Left ventricle myocardium superior (tissue), 1 donor: Measurements from ENCODE around the gene HLA-DQA2. TPM values are rescaled to one million over a fixed set of nuclear protein-coding genes. Genes with fewer than 3 reads are reported as not detected.
A peak's percentile ranks its signal among the peaks of the same experiment; 100 is the strongest.
"Not testable (repeated sequence)": the region's sequence is repeated elsewhere in the genome, so short reads cannot be mapped to it uniquely, and the experiment has no call there.

Experiments used
- ATAC-seq: fragments of 200-7000 bp; cut with Tn5 transposase; one replicate; pipeline ENCODE4 v1.9.1; 2020; ENCODE audit warnings: mild to moderate bottlenecking, moderate library complexity
- DNase-seq: peaks from one replicate; pipeline ENCODE4 v3.0.0-alpha.2; 2020
- intact Hi-C: fragments of 100-400 bp; cut with micrococcal nuclease; formaldehyde crosslinking; loops from one replicate; pipeline ENCODE4 v1.11.0; 2022
- microRNA-seq: library from miRNA; unstranded; fragments of <30 nt; microRNA quantifications from one replicate; pipeline ENCODE4 v1.2.0, GENCODE V29; 2020; ENCODE audit warnings: borderline number of aligned reads
- total RNA-seq: library from RNA; stranded (reverse); fragmentation: NEBNext Ultra II Directional; extraction: Animal tissue kit (Norgen Biotek cat#: 25700); gene quantifications from one replicate; pipeline ENCODE4 v1.2.1, GENCODE V29; 2021
- donor health status: DM: no; HTN: yes; CAD: no; lungs with severe emphysema.

HLA-DQA2 gene
- total RNA-seq, 1 donor from 2014 or later: 2.7 TPM

GRCh38 chr6:32772656-32773055, 31.5 kb downstream of the HLA-DQA2 start:
- intact Hi-C loops: no loop called here
- DNase-seq: no peak
- ATAC-seq: no peak

DNA sequence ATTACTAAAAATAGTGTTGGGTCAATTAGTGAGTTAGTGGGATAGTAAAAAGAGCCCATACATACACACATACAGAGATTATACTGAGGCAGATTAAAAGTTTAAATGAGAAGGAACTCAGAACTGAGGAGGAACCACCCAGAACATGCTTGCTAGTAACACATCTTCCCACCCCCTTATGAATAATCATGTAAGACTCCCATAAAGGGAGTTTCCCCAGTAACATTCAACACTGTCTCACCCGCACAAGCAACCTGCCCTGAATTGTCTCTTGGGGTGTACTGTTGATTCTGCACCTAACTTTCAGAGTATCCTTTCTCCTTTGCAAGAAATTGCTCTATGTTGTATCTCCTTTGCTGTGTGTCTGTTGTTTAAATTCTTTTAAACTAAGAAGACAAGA, 33.2 kb downstream of the HLA-DQA2 start:
- intact Hi-C loops: no loop called here

DNA sequence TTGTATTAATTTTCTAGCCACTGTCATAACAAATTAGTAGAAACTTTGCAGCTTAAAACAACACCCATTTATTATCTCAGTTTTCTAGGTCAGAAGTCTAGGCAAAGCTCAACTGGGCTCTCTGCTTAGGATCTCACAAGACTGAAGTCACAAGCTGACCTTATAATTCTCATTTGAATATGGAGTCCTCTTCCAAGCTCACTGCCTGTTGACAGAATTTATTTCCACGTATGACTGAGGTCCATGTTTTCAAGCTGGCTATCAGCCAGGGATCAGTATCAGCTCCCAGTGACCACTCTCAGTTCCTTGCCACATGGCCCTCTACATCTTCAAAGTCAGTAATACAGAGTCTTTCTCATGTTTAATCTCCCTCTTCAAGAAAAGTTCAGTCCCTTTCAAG, 33.9 kb downstream of the HLA-DQA2 start:
- DNase-seq: no peak
- intact Hi-C loops: no loop called here
- ATAC-seq: no peak

More for the DNA sequence above, 33.2 kb downstream of the HLA-DQA2 start:
- DNase-seq: no peak
- no peak for ATAC-seq

DNA sequence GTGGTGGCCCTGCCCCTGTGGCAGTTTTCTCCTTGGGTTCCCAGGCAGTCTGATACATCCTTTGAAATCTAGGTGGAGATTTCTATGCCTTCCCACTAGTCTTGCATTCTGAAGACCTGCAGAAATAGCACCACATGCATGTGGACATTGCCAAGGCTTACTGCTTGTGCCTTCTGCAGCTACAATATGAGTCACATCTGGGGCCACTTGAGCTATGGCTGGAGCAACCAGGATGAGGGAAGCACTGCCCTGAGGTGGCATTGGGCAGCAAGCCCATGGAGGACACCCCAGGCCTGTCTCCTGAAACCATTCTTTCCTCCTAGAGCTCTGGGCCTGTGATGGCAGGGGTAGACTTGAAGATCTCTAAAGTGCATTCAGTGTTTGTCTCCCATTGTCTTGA, 37.8 kb downstream of the HLA-DQA2 start:
- DNase-seq (no peak), ATAC-seq (no peak)
- intact Hi-C loops: no loop called here

DNA sequence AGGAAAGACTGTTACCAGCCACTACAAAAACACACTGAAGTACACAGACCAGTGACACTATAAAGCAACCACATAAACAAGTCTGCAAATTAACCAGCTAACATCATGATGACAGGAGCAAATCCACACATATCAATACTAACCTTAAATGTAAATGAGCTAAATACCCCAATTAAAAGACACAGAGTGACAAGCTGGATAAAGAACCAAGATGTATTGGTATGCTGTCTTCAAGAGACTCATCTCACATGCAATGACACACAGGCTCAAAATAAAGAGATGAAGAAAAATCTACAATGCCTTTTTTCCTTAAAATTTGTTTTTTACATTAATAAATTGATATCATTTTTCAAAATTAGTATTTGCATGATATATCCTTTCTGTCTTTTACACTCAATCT, 41.7 kb downstream of the HLA-DQA2 start:
- not testable (repeated sequence) for DNase-seq, ATAC-seq
- intact Hi-C loops: loop anchor here (10.0 kb wide), 1 partner anchor 388 kb away; no protein-coding TSS in a partner anchor

DNA sequence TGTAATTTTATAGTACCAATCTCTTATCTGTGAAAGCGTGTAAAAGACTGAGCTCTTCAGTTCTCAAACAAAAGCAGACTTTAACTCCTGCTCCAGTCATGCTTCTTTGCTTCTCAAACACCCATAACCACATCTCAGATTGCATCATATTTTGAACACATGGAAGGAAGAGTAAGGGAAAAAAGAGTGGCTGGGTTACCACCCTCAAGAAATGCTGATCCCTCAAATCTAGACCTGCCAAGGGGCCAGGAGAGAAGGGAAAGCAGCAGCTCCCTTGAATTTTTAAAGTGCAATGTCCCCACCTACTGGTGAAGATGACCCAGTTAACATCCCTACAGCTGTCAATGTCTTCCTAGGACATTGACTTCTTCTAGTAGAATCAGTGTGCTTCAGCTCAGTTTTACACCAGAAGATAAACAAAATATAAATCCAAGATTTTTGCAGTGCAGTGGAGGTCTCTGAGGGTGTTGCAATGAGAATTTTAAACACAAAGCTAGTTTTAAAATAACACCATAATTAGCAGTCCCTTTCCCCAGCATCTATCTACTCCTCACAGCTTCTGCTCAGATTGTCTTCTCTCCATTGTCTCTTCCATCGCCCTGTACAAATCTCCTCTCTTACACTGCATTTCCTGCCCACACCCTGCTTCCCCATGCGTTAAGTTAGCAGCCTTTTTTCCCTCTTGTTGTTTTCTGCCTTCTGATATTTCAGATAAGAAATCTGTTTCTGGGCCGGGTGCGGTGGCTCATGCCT, 44.8 kb downstream of the HLA-DQA2 start:
- intact Hi-C loops: loop anchor here (10.0 kb wide), 1 partner anchor 391 kb away; no protein-coding TSS in a partner anchor
- ATAC-seq (peak; percentile 79), DNase-seq (no peak)

- ATAC-seq (no peak), DNase-seq (no peak)
- intact Hi-C loops: loop anchor here (10.0 kb wide), 1 partner anchor 376 kb away; no protein-coding TSS in a partner anchor
These were observed 49.1 kb downstream of the HLA-DQA2 start for GRCh38 chr6:32790306-32790705.

DNA sequence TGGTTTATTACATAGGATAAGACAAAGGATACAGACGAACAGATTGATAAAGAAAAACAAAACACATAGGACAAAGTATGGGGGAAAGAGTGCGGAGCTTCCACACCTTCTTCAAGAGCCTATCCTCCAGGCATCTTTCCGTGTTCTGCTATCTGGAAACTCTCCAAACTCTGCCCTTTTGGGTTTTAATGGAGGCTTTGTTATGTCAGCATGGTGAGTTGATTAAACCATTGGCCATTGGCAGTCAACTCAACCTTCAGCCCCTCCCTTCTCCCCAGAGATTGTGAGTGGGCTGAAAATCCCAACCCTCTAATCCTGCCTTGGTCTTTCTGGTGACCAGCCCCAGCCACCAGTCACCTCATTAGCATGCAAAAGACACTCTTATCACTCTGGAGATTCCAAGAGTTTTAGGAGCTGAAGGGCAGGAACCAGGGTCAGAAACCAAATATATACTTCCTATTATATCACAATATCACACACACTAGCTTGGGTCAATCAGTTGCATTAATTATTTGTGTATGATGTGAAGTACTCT, 51.8 kb downstream of the HLA-DQA2 start:
- DNase-seq (no peak), ATAC-seq (no peak)
- intact Hi-C loops: loop anchor here (10.0 kb wide), 1 partner anchor 378 kb away; no protein-coding TSS in a partner anchor

- ATAC-seq (peak; percentile 38), DNase-seq (no peak)
- intact Hi-C loops: loop anchor here (10.0 kb wide), 1 partner anchor 380 kb away; no protein-coding TSS in a partner anchor
These were observed 53.3 kb downstream of the HLA-DQA2 start for GRCh38 chr6:32794510-32794909.

Small RNA genes within 50 kb of the gene (microRNA-seq; reads per million reads assigned to microRNA genes)
- gene MIR3135B: not detected

Other genes with a start within 250 kb of the HLA-DQA2 start
- 19.5 TPM for gene HLA-DRB5, start 211.1 kb upstream of the HLA-DQA2 start, total RNA-seq
- gene HLA-DRB1, start 151.5 kb upstream of the HLA-DQA2 start, total RNA-seq: 34.3 TPM
- gene HLA-DQA1, start 104.0 kb upstream of the HLA-DQA2 start, total RNA-seq: 4.9 TPM
- gene HLA-DQB1, start 74.7 kb upstream of the HLA-DQA2 start, total RNA-seq: 4.4 TPM
- 3.3 TPM for gene HLA-DQB2, start 22.1 kb downstream of the HLA-DQA2 start, total RNA-seq
- 0.32 TPM for gene HLA-DOB, start 75.6 kb downstream of the HLA-DQA2 start, total RNA-seq
- 20.8 TPM for gene TAP2, start 97.3 kb downstream of the HLA-DQA2 start, total RNA-seq
- 16.2 TPM for gene PSMB8, start 102.7 kb downstream of the HLA-DQA2 start, total RNA-seq
- 14.6 TPM for gene TAP1, start 112.3 kb downstream of the HLA-DQA2 start, total RNA-seq
- gene PSMB9, start 112.8 kb downstream of the HLA-DQA2 start, total RNA-seq: 16.3 TPM
- 10.6 TPM for gene HLA-DMB, start 199.6 kb downstream of the HLA-DQA2 start, total RNA-seq
- 20.0 TPM for gene HLA-DMA, start 211.7 kb downstream of the HLA-DQA2 start, total RNA-seq
- gene BRD2, start 227.2 kb downstream of the HLA-DQA2 start, total RNA-seq: 73.8 TPM